Nucleus accumbens (tissue), 56 donors: Measurements from ENCODE around the gene ZIC1.

ENCODE experiments used
- DNase-seq, 56 donors: peaks; one replicate each; lab custom pipeline; 2025; lab: John Stamatoyannopoulos, UW

ZIC1 gene

DNA sequence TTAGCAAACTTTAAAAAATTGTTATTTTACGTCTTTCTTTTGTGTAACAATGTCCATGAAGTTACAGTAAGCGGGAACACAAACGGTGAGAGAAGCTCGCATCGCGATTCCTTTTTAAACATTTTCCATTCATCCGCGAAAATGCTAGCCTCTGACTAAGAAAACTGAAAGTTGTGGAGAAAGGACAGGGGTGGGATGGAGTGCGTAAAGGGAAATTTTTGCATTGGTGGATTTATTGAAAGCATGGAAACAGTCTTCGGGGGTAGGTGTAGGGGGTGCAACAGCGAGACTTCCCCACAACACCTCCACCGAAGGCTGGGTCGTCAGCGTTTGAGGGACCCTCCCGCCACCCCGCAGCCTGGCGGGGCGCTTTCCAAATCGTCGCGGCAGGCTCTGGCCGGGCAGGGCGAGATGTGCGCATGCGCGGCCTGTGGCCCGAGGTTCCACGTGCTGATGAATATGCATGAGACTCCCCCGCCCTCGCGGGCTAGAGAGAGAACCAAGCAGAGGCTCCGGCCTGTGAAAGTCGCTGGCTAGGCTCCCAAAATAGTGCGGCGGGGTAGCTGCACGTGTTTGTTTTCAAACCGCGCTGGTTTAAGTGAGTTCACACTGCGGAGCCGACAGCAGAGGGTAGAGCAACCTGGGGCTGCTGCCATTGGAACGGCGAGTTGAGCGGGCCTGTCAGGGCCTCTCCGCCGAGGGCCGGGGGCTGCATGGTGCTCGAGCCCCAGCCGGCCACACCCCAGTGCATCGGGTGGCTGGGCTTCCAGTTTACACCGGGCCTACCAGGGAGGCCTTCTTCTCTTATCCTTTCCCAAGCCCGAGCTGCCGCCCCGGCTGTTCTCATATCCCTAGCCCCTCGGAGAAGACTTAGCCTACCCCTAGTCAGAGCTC, 9.9 kb downstream of the ZIC1 start:
- DNase-seq = peak; percentile 44 to 97 (median 87)

DNA sequence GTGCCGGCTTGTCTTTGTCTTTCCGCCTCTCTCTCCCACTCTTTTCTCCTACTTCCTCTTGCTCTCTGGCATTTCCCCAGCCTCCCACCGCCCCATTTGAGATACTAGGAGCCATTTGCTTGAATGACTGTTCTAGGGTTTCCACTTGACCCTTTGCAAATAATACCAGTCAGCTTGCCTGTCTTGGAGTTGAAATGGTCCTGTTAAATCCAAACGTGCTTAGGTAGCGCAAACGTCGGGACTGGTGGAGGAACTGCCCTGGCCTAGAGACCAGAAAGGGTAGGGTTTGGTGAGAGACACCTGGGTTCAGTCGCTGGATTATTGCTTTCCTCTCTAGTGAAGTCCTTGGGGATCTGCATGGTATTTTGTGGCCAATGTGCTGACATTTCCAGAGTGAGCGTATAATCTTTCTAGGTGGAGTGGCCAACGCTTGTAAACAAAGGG, 10.6 kb downstream of the ZIC1 start:
- DNase-seq = no peak

DNA sequence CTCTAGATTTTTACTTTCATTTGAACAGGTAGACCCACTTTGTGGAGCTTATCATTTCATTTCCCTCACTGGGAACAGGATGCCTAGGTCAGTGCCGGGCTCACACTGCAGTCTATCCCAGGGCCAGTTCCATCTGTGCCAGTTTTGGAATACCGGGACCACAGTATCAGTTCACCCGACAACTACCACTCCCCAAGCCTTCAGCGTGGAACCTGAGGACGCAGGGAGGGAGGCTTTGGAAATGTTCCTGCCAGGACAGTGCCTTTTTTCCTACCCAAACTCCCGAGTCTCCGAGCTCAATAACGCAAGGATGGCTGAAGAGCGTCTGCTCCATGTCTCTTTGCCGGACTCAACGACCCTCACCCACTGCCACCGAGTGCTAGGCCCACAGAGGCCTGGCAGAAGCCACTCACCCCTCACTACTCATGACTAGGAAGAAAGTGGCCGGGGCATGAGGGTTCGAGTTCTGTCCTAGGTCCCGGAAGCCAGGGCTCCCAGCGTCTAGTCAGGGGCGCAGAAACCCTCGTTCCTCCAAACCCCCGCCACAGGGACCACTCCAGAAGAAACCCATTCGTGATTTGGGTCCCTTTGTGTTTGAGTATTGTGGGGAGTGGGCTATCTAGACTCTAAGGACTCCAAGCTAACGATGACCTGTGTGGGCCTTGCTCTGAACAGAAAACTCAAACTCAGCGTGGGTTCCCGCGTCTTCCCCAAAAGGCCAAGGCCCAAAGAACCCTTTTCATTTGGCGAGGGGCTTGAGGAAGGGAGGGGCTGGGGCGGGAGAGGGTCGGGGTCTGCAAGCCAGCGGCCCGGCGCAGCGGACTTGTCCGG, 11.4 kb downstream of the ZIC1 start:
- DNase-seq = no peak

DNA sequence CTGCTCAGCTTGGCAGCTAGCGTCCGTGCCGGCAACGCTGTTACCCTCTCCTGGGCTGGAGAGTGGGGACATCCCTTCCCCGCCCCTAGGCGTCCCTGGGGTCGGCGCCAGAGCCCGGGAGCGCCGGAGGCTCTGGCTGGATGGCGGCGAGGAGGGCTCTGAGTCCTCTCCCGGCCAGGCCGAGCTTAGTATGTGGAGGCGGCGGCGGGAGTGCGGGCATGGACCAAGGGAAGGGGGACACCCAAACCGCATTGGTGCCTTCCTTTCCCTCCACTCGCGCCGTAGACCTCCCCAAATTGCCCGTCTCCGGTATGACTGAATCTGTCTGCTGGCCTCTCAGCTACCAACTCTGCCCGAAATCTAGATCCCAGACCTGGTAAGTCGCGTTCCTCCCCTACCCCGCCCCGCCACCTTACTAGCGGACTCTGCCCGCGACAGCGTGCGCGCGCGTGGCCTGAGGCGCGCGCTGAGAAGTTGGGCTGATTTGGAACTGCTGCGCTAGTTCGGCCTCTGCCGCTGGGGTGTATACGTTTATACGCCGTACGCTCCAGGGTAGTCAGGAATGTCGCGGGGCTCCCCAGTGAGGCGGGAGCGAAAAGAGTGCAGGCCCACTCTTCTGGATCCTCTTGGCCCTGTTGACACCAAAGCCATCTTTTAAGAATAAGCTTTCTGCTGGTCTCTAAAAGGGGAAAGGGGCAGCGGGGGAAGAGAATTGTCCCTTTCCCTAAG, 12.2 kb downstream of the ZIC1 start:
- peak in 1 of 56 donors; percentile 9 for DNase-seq

DNA sequence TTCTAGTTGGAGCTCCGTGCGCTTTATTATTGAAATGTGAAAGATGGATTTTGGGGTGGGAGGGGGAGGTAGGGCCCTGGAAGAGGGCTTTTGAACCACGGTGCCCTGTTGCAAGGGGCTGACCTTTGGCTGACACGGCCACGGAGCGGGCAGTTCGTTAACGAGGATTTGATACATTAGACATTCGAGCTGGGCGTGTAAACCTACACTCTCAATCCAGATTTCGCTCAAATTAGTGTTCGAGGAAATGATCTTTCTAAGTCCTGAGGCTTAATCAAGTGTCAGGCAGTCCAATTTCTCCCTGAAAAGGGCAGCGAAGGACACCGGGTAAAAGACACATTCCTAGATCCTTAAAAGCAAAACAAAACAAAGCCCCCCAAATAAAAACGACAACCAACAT, 13.0 kb downstream of the ZIC1 start:
- DNase-seq = no peak

DNA sequence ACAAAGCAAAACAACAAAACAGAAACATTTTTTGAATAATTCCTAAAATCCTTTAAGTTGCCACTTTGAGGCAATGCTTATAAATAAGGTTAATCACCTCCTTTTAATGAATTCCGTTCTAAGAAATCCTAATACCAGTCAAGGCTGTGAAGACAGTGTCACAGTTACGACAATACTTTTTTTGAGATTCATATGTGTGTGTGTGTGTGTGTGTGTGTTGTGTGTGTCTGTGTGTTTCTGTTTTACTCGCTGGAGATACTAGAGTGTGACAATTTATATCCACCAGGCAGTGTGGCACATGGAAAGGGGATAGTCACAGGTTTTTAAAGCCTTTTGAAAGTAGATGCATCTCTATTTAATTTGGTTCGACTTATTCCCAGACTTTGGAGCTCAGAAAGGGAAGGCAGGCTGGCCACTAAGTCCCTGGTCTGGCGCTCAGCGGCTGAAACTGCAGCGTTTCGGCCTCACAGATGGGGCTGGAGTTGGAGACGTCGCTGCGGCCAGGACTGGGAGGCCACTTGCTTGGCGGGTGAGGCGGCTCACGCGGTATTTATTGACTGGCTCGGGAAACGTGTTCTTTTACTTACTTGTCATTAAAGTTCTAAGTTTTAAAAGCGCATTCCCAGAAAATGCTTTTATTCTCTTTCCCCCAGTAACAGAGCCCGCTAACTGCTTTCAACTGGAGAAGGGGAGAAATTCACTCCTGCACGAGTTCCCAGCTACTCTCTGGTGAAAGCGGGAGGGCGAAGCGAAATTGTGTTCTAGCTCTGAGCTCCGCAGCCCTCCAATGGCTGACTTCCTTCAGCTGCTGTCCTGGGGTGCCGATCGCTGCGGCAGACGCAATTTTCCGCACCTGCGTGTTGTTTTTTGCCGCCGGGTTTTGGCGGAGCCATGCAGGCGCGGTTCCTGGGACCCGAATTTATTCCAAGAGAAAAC, 13.7 kb downstream of the ZIC1 start:
- peak in 1 of 56 donors; percentile 17 for DNase-seq

DNA sequence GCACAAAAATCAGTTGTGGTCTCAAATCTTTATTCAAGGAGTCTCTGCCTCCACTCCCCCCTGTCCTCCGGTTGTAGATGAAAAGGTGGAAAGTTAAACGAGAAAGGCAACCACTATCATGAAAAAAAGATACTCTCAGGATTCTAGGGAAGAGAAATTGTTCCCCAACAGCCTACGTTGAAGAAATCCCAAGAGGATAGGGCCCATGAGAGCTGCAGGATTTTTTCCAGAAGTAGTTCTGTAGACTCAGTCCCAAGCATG, 14.3 kb downstream of the ZIC1 start:
- no peak for DNase-seq

DNA sequence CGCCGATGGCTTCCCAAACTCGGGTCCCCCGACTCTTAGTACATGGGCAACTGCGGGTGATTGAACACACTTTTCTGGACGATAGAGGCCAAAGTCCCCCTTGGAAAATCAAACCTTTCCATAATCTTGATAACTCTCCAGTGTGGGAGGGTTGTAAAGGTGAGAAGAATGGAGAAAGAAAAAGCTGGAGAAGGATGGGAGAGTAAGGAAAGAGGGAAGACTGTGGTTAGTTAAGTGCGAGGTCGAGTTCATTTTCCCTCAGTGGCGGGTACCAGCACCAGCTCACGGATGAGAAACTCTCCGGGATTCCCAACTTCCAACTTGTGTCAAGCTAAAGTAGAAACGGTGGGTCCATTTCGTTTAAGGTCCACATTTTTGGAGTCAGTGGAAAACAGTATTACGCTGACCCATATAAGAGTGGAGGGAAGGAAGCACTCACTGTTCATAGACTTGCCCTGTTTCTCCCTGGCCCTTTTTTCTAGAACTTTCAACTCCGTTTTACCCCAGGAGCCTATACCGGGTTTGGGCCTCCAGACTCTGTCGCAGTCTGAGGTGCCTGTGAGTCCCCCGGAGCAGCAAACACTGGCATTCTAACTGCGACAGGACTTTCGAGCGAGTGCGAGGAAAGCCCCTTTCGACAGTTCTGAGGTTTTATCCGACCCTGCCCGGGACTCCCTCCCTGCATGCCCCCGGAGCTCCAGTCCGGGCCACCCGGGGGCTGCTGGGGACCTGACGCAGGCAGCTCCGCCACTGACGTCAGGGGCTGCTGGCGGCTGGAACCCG, 14.8 kb downstream of the ZIC1 start:
- peak in 2 of 56 donors; percentile 21 to 39 for DNase-seq

DNA sequence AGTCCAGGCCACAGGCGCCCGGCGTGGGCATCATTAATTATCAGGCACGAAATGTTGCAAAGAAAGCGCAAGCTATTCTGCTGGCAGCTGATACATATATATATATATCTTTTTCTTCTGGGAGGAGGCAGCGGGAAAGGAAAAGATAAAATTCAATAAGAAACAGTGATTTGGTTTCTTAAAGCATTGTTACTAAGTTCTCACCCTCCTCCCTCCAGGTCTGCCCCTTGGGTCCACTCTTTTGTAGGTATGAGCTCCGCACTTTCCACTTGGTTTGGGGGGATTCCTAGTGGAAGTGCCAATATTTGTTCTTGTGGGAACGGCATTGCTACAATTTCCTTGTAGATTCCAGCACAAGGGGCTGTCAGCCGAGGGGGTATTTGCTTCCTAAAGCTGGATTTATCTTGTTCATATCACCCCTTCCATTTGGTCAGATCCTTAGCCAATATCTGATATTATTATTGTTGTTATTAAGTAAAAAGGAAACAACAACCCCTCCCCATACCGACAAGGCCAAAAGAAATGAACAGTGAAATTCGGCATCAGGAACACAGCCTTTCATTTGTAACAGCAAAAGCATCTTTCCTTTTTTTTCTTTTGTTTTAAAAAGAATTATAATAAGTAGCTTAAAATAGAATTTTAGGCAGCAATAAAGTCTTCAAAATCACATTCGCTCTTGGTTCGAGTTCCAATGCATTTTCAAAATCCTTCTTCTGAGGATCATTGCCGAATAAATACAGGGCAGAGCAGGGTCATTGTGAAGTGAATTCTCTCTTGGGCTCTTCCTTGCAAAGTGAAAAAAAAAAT, 15.6 kb downstream of the ZIC1 start:
- no peak for DNase-seq

DNA sequence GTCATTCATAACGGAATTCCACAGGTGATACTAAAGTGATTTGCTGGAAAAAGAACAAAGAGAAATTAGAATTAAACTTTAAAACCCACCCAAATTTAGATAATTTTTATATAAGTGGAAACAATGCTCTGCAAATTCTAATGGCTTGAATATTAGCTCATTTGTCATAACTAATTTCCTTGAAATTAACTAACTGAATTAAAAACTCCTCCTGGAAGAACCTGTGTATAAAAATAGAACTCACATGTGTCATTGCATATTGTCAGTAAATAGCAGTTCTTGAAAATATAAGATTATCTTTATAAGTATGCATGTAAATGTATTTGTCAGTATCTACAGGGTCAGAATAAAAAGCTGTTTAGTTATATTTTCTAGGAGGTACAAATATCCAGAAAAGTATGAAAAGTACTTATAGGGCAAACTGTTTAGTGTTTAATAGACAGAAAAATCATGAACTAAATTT, 16.3 kb downstream of the ZIC1 start:
- no peak for DNase-seq

DNA sequence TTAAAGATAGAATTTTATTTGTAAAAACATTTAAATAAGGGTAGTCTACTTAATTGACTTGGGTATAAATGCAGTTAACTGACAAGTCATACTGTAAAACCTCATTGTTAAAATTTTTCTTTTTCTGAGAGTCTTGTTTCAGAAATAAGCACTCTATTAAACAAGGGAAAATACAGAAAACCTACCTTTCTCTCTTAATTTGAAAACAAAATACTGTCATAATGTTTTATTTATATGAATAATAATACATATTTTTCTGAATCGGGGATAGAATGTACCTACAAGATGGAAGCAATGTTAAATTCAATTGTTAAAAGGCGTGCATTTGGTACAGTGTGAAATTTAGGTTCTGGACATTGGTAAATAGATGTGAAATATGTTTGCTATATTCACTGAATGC, 17.8 kb downstream of the ZIC1 start:
- DNase-seq = no peak

DNA sequence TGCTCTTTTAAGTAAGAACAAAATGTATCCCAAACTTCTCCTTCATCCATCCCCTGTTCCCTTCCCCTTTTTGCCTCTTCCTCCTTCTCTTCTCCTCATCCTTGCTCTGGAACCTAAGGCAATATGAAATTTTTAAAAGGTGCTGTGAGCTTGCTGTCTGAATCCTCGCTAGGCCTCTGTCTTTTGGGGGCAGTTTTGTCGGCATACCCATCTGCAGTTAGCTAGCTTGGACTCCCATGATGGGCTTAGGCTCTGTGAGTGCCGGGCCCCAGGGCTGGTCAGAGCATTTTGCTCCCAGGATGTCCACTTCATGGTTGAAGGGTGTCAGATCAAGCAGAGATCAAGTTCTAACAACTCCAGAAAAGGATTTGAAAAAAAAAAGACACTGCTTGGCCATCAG, 18.6 kb downstream of the ZIC1 start:
- no peak for DNase-seq

DNA sequence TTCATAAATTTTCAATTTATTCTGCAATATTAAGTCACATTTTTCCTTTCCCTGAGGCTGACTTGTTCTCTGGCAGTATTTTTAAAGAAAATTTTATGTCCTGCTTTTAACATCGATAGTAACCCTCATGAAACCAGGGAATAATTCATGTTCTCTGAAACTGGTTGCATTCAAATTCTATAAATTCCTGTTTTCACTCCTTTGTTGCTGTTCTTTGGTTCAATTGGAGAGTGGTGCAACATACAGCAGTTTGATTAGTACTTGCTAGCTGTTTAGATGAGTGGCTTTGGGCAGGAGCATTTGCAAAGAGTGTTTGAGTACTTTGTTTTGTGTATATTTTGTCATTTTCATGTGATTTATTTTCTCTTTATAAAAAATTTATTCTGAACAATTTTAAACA, 19.2 kb downstream of the ZIC1 start:
- DNase-seq = no peak

DNA sequence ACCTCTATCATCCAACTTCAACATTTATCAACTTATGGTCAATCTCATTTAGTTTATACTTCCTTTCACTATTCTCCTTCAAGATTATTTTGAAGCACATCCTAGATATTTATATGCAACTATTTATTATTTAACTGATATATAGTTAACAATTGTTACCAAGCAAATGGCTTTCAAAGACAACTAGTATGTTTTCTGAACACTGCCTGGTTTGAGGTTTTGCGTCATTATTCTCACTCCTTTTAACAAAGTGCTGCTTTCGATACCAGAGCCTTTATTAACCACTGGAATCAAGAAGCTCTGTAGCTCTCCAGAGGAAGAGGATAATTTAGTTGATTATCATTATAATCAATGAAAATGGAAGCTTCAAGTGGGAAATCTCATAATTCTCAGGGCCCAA, 19.6 kb downstream of the ZIC1 start:
- DNase-seq = no peak

DNA sequence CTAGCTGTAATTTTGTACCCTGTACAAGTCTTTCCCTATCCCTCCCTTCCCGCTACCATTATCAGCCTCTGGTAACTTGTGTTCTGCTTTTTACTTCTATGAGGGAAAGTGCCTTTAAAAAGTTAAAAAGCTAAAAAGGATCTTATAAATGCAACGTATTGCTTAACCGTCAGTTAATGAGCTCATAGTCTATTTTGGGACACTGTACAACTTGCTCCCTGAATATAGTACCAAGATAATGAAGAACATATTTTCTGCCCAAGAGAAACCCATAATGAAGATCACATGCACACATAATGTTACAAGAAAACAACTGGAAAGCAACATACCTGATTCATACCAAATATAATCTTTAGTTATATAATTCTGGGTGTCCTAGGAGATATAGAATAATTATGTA, 22.6 kb downstream of the ZIC1 start:
- DNase-seq = no peak

DNA sequence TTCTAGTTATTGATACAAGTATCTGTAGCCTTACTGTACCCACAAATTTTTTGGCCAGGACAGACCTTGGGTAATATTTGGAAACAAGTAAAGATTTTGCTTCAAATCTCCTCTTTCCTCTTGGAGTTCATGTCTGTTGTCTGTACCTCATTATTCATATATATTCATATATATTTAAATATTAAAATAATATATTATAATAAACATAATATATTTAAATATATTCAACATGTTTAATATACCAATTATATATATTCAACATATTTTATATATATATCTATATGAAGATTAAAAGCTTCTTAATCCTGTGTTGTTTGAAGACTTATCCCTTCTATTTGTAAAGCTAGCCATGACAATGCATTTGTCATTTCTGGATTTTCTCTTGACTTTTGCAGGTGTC, 38.1 kb downstream of the ZIC1 start:
- no peak for DNase-seq

DNA sequence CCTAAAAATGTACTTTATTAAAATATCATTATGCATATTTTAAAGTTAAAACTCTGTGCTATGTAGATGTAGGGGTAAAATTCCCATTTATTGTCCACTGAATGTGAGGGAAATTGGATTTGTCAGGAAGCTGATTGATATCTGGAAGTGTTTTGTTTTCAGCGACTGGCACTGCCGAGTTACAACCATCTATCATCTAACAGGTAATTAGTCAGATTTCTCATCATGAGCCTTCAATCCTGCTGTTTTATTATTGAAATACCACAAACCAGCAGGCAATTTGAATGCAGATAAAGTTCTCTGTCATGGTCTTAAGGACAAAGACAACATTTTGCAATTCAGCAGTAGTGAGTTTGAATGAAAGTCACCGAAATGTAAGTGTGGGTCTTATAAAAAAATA, 40.5 kb downstream of the ZIC1 start:
- no peak for DNase-seq

DNA sequence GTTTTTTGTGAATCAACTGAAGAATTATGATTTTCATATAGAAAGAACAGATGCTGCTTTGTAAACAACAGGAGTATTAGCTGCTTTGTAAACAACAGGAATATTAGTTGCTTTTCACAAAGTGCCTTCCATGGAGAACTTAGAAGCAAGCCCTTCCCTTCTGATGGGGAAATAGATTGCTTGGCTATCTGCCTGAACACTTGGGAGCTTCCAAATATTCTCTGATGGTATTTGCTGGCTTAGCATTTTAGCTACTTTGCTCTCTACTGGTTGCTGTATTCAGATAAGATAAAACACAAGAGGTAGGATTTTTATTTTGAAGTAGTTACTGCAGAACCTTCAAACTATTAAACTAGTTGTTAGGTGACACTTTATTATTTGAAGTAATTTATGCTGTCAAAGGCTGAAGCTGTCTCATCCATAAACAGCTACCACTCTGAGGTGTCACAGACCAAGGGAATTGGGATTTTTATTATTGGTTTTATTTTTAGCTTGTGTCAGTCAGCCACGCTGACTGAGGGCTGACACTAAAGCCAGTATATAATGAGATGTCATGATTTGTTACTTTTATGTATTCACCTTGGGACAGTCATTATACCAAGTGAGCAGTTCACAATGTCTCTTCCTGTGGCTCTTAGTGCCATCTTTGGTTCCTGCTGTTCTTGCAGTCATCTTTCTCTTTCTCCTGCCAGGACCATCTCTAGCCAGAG, 50.0 kb downstream of the ZIC1 start:
- DNase-seq = no peak
